Heart left ventricle (tissue), 16 donors: ENCODE data around the gene POLR3A. TPM values are rescaled to one million over a fixed set of nuclear protein-coding genes. Genes with fewer than 3 reads are reported as not detected.

ENCODE experiments used
- ATAC-seq, 4 donors: fragments of 200-7000 bp; cut with Tn5 transposase; one replicate each; pipeline ENCODE4 v1.9.1; 2020 to 2022; ENCODE audit warnings: moderate library complexity in 4 of 4, mild to moderate bottlenecking in 3 of 4, moderate number of reproducible peaks in 1 of 4
- DNase-seq, 5 donors: peaks; one replicate each; pipeline ENCODE4 v3.0.0-alpha.2; 2020
- H3K27ac ChIP-seq, 12 donors: fragments of 200-600 bp; sonication (generic) in 4 of 12; one replicate each; pipeline versions ENCODE4 v1.5.0 to v1.8.0; 2016 to 2022; ENCODE audit warnings: mild to moderate bottlenecking in 2 of 12
- H3K27me3 ChIP-seq, 9 donors: fragments of 200-600 bp; sonication (generic) in 2 of 9; one replicate each; pipeline versions ENCODE4 v1.5.1 to v1.8.0; 2016 to 2022; ENCODE audit warnings: mild to moderate bottlenecking in 3 of 9
- H3K36me3 ChIP-seq, 9 donors: fragments of 200-600 bp; sonication (generic) in 2 of 9; one replicate each; pipeline versions ENCODE4 v1.5.0 to v1.8.0; 2018 to 2022; ENCODE audit warnings: mild to moderate bottlenecking in 2 of 9
- H3K4me1 ChIP-seq, 12 donors: fragments of 200-600 bp; sonication (generic) in 4 of 12; one replicate each; pipeline versions ENCODE4 v1.5.0 to v1.8.0; 2016 to 2022; ENCODE audit warnings: mild to moderate bottlenecking in 3 of 12
- H3K4me3 ChIP-seq, 12 donors: fragments of 200-600 bp; sonication (generic) in 4 of 12; one replicate each; pipeline versions ENCODE4 v1.5.0 to v1.8.0; 2017 to 2022; ENCODE audit warnings: mild to moderate bottlenecking in 9 of 12, moderate library complexity in 4 of 12
- H3K9me3 ChIP-seq, 12 donors: fragments of 200-600 bp; sonication (generic) in 4 of 12; one replicate each; pipeline versions ENCODE4 v1.5.0 to v1.8.0; 2016 to 2022; ENCODE audit warnings: mild to moderate bottlenecking in 1 of 12
- POLR2A ChIP-seq, 2 donors: fragments of 450-650 bp; IDR thresholded peaks; one replicate each; pipeline ENCODE4 v1.6.1; 2017; ENCODE audit warnings: antibody characterized with exemption in 2 of 2, mild to moderate bottlenecking in 2 of 2, moderate library complexity in 2 of 2
- whole genome bisulfite sequencing, 4 donors: extraction: QIAGEN DNeasy Blood & Tissue Kit in 2 of 4; methylation state at CpG; one replicate each; pipeline versions ENCODE4 v1.1.5 to v1.1.7; 2013 to 2018; 5-methylcytosine and 5-hydroxymethylcytosine counted together
- intact Hi-C, 10 donors: fragments of 100-400 bp; cut with DNase I; formaldehyde crosslinking; loops; one replicate each; pipeline versions ENCODE4 v1.11.1 to v1.14.2; 2022
- polyA plus RNA-seq, 2 donors: library from polyadenylated mRNA; stranded (reverse); fragments of 200-250 nt; gene quantifications; one replicate each; pipeline ENCODE4 v1.2.3, GENCODE V29; 2013
- total RNA-seq, 9 donors: library from RNA; depleted of rRNA in 2 of 9; stranded (reverse); fragments of >200 nt in 2 of 9; fragmentation: NEBNext Ultra II Directional in 3 of 9; extraction: Animal tissue kit (Norgen Biotek cat#: 25700) in 3 of 9; gene quantifications; one replicate each; pipeline versions ENCODE4 v1.1.0 to v1.2.4, GENCODE V29; 2016 to 2023
- TF ChIP-seq, protein P1 (sequence below), 12 donors: fragments of 200-600 bp; sonication (generic) in 4 of 12; IDR thresholded peaks; one replicate each; pipeline versions ENCODE4 v1.5.0 to v1.8.0; 2018 to 2022; ENCODE audit warnings: antibody characterized with exemption in 12 of 12, mild to moderate bottlenecking in 5 of 12
- donor health status: ischemic (EF 13 %, LVEDD 7.1; RV severe dilation, severe dysfunction).
- donor health status: healthy with polysubstance abuse.
- donor health status: DM: no; HTN: yes; CAD: no.
- donor health status: DM: no; HTN: no; CAD: no.
- donor health status: ischemic (EF 25% LVEDD 6.9; RV normal size, moderate dysfunction).
- donor health status: ischemic (EF 25% LVEDD 5.7; RV mildly dilated, moderate dysfunction).
- donor health status: healthy.
- donor health status: DM: yes; HTN: yes; CAD: no.
- donor health status: ischemic (EF 35%, LVEDD 5.7; RV mildly dilated, moderate dysfunction).
- donor health status: nonischemic (EF 11% LVEDD 7.7; RV severe dilation, severe dysfunction).
- donor health status: DM: yes; HTN: yes; CAD: no.
- donor health status: PGD.
- donor health status: ischemic (EF 29% LVEDD 5.4; RV normal size, mild dysfunction).
- donor health status: nonischemic (EF 23%, LVEDD 6.1; RV moderate dilation, normal function).

The POLR3A gene
- total and polyA plus RNA-seq, 11 donors, result 3.8 to 12.9 (median 8.9) TPM

- Histone ChIP-seq H3K9me3 (no peaks in the 10 kb centered on the region), H3K4me3 (no peak overlapping the region), H3K4me1 (peaks cover 0 to 4% (median 0%) of the 10 kb centered on the region in 12 donors), H3K36me3 (peaks cover 3 to 100% (median 100%) of the 10 kb centered on the region in 9 donors), H3K27me3 (no peaks in the 10 kb centered on the region), H3K27ac (no peak overlapping the region)
- no peak for DNase-seq
- intact Hi-C loops, result no loop called here
- no peak for TF ChIP-seq POLR2A (IDR thresholded peaks at IDR 0.05)
- TF ChIP-seq, protein P1, sequence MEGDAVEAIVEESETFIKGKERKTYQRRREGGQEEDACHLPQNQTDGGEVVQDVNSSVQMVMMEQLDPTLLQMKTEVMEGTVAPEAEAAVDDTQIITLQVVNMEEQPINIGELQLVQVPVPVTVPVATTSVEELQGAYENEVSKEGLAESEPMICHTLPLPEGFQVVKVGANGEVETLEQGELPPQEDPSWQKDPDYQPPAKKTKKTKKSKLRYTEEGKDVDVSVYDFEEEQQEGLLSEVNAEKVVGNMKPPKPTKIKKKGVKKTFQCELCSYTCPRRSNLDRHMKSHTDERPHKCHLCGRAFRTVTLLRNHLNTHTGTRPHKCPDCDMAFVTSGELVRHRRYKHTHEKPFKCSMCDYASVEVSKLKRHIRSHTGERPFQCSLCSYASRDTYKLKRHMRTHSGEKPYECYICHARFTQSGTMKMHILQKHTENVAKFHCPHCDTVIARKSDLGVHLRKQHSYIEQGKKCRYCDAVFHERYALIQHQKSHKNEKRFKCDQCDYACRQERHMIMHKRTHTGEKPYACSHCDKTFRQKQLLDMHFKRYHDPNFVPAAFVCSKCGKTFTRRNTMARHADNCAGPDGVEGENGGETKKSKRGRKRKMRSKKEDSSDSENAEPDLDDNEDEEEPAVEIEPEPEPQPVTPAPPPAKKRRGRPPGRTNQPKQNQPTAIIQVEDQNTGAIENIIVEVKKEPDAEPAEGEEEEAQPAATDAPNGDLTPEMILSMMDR (IDR thresholded peaks at IDR 0.05), result no peak
- WGBS, 4 donors, result 93 to 96% (median 94%) methylated on average over 7 of the region's 7 CpGs
- ATAC-seq, result no peak
Measured at GRCh38 chr10:78010278-78010677, 19.0 kb downstream of the POLR3A start.

- TF ChIP-seq, protein P1 (IDR thresholded peaks at IDR 0.05), result no peak
- no peak for TF ChIP-seq POLR2A (IDR thresholded peaks at IDR 0.05)
- H3K36me3 ChIP-seq, result peaks cover 3 to 100% (median 100%) of the 10 kb centered on the region in 9 donors
- ATAC-seq (no peak), DNase-seq (no peak)
- H3K4me1 ChIP-seq, result peaks cover 0 to 4% (median 0%) of the 10 kb centered on the region in 12 donors
- intact Hi-C loops, result loop anchor here in 2 of 10 donors (10.0 kb wide), 1 partner anchor 165 kb away; no protein-coding TSS in a partner anchor
- no peak overlapping the region for H3K27ac ChIP-seq
- H3K9me3 ChIP-seq, result no peaks in the 10 kb centered on the region
- no peak overlapping the region for H3K4me3 ChIP-seq
- 91 to 97% (median 95%) methylated on average over 6 of the region's 6 CpGs for WGBS, 4 donors
- no peaks in the 10 kb centered on the region for H3K27me3 ChIP-seq
Measured at GRCh38 chr10:78009662-78010061, 19.7 kb downstream of the POLR3A start.

DNA sequence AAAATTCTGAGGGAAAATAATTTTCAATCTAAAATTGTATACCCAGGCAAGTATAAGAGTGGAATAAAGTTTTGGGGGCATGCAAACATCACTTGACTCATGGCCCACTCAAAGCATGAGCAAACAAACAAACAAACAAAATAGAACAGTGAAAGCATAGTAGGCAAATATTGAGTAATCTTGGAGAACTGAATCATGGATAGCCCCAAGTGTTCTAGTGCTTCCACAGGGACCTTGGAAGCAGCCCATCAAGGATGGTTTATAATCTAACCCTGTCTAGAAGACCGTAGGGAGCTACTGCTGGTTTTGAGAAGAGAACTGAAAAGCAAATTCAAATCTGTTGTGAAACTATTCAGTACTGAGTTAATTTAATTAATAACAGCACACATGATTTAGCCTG lies 22.1 kb downstream of the POLR3A start:
- intact Hi-C loops, result loop anchor here in 2 of 10 donors (10.0 kb wide), 1 partner anchor 162 kb away; no protein-coding TSS in a partner anchor
- 84 to 100% (median 87%) methylated on average over 1 of the region's 1 CpG for WGBS, 4 donors

GRCh38 chr10:78004215-78005026 lies 24.9 kb downstream of the POLR3A start:
- Histone ChIP-seq H3K27me3 (no peaks in the 10 kb centered on the region), H3K4me1 (peaks cover 0 to 7% (median 0%) of the 10 kb centered on the region in 12 donors), H3K27ac (peak overlapping the region in 1 of 12 donors; percentile 12), H3K36me3 (peaks cover 0 to 100% (median 99%) of the 10 kb centered on the region in 9 donors), H3K4me3 (no peak overlapping the region), H3K9me3 (no peaks in the 10 kb centered on the region)
- DNase-seq (no peak), ATAC-seq (peak in 3 of 4 donors; percentile 55 to 73 (median 69))
- TF ChIP-seq POLR2A (IDR thresholded peaks at IDR 0.05), result no peak
- TF ChIP-seq, protein P1 (IDR thresholded peaks at IDR 0.05), result peak in 7 of 12 donors; percentile 8 to 48 (median 27)
- intact Hi-C loops, result loop anchor here in 3 of 10 donors (5.0 to 10.0 kb wide), 2 partner anchors 157 to 160 kb away; no protein-coding TSS in a partner anchor
- WGBS, 4 donors, result 69 to 79% (median 74%) methylated on average over 11 to 16 of the region's 16 CpGs

More for the DNA sequence above, 22.1 kb downstream of the POLR3A start:
- no peak for ATAC-seq
- H3K4me3 ChIP-seq, result no peak overlapping the region
- H3K27me3 ChIP-seq, result no peaks in the 10 kb centered on the region
- H3K9me3 ChIP-seq, result no peaks in the 10 kb centered on the region
- TF ChIP-seq POLR2A (IDR thresholded peaks at IDR 0.05), result no peak
- TF ChIP-seq, protein P1 (IDR thresholded peaks at IDR 0.05), result no peak
- no peaks in the 10 kb centered on the region for H3K4me1 ChIP-seq
- H3K27ac ChIP-seq, result no peak overlapping the region
- peaks cover 0 to 100% (median 99%) of the 10 kb centered on the region in 9 donors for H3K36me3 ChIP-seq
- no peak for DNase-seq
